ENCODE results near the gene GOLGA6A.
"Not testable (repeated sequence)": the region's sequence is repeated elsewhere in the genome, so short reads cannot be mapped to it uniquely, and the experiment has no call there.

DNA sequence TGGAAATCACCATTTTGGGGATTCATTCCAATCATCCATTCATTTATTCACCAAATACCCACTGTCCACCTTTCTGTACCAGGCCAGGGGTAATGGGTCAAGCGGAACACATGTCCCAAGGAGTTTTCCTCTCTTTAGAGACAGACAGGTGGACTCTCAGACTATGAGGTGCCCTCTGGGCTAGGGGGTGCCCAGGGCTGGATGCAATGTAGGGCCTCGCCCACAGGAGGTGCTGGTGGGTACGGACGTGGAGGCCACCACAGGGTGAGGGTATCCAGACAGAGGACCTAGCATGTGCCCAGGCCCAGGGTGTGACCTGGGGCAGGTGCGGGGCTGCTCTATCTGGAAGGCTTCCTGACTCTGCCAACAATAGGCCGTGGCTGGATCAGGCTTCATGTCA is 26.3 kb upstream of the GOLGA6A start:
- TF ChIP-seq, protein P1, sequence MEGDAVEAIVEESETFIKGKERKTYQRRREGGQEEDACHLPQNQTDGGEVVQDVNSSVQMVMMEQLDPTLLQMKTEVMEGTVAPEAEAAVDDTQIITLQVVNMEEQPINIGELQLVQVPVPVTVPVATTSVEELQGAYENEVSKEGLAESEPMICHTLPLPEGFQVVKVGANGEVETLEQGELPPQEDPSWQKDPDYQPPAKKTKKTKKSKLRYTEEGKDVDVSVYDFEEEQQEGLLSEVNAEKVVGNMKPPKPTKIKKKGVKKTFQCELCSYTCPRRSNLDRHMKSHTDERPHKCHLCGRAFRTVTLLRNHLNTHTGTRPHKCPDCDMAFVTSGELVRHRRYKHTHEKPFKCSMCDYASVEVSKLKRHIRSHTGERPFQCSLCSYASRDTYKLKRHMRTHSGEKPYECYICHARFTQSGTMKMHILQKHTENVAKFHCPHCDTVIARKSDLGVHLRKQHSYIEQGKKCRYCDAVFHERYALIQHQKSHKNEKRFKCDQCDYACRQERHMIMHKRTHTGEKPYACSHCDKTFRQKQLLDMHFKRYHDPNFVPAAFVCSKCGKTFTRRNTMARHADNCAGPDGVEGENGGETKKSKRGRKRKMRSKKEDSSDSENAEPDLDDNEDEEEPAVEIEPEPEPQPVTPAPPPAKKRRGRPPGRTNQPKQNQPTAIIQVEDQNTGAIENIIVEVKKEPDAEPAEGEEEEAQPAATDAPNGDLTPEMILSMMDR (conservative IDR thresholded peaks at IDR 0.05; ENCODE audit: low read depth, low read length) = peak; percentile 31; the same call in 1 of the 2 replicates
- not testable (repeated sequence) for TF ChIP-seq EZH2 (IDR thresholded peaks at IDR 0.05; ENCODE audit: borderline replicate concordance, low read depth, low read length, poor library complexity, severe bottlenecking)

Measured in A673 (cell line).